CD4-positive, alpha-beta T cell (primary cell): ENCODE measurements around the gene CD300A. TPM values are rescaled to one million over a fixed set of nuclear protein-coding genes. Genes with fewer than 3 reads are reported as not detected.
A peak's percentile ranks its signal among the peaks of the same experiment; 100 is the strongest.

Source experiments
- ATAC-seq: fragments of 200-7000 bp; cut with Tn5 transposase; one replicate; pipeline ENCODE4 v1.10.0; 2022; ENCODE audit warnings: mild to moderate bottlenecking; ENCODE audit not compliant: poor library complexity
- CTCF ChIA-PET: fragments of 350-600 bp; sonication (Branson Sonifier 250); formaldehyde crosslinking; loops from one replicate; lab custom pipeline; 2021; ENCODE audit warnings: antibody characterized with exemption, inconsistent platforms; lab: Charles Lee
- POLR2A ChIA-PET: fragments of 350-600 bp; sonication (Branson Sonifier 250); formaldehyde crosslinking; loops from one replicate; lab custom pipeline; 2021; ENCODE audit warnings: antibody characterized with exemption, inconsistent platforms; lab: Charles Lee
- DNase-seq, 14 experiments: peaks; one replicate each; pipeline ENCODE4 v3.0.0-alpha.2; 2013 to 2020; ENCODE audit warnings: mixed read lengths in 2 of 14
- H3K27ac ChIP-seq, 2 donors: one replicate each; pipeline versions ENCODE4 v1.5.1 to v1.7.0; 2013; ENCODE audit warnings: low read length in 2 of 2, low read depth in 1 of 2, mild to moderate bottlenecking in 1 of 2
- H3K27me3 ChIP-seq, 2 experiments: 1 replicate in 1 of 2; 2 replicates in 1 of 2; pipeline versions ENCODE4 v1.6.1 to v1.7.0; 2013; ENCODE audit warnings: low read length in 2 of 2, control low read depth in 1 of 2, mild to moderate bottlenecking in 1 of 2, moderate library complexity in 1 of 2; ENCODE audit not compliant: insufficient read depth in 2 of 2, control insufficient read depth in 1 of 2
- H3K36me3 ChIP-seq: one replicate; pipeline ENCODE4 v1.6.1; 2013; ENCODE audit warnings: low read length, control low read depth; ENCODE audit not compliant: insufficient read depth
- H3K4me1 ChIP-seq: one replicate; pipeline ENCODE4 v1.6.1; 2013; ENCODE audit warnings: low read length, control low read depth; ENCODE audit not compliant: insufficient read depth
- H3K4me3 ChIP-seq: one replicate; pipeline ENCODE4 v1.5.1; 2013; ENCODE audit warnings: mild to moderate bottlenecking, low read length, moderate library complexity
- H3K9me3 ChIP-seq, 2 experiments: 1 replicate in 1 of 2; 2 replicates in 1 of 2; pipeline versions ENCODE4 v1.6.1 to v1.7.0; 2013; ENCODE audit warnings: low read length in 2 of 2, mild to moderate bottlenecking in 2 of 2, control low read depth in 1 of 2, moderate library complexity in 1 of 2; ENCODE audit not compliant: control insufficient read depth in 1 of 2, insufficient read depth in 1 of 2
- H3K27ac Mint-ChIP-seq: one replicate; pipeline ENCODE4 v1.8.0; 2020; ENCODE audit warnings: mixed read lengths
- H3K27me3 Mint-ChIP-seq: one replicate; pipeline ENCODE4 v1.8.0; 2021; ENCODE audit warnings: mixed read lengths
- H3K36me3 Mint-ChIP-seq: one replicate; pipeline ENCODE4 v1.8.0; 2021; ENCODE audit warnings: low read depth, mixed read lengths
- H3K4me1 Mint-ChIP-seq: one replicate; pipeline ENCODE4 v1.8.0; 2021; ENCODE audit warnings: low read depth, mixed read lengths
- H3K4me3 Mint-ChIP-seq: one replicate; pipeline ENCODE4 v1.8.0; 2020; ENCODE audit warnings: mild to moderate bottlenecking, mixed read lengths
- H3K9me3 Mint-ChIP-seq: one replicate; pipeline ENCODE4 v1.8.0; 2020; ENCODE audit warnings: mixed read lengths
- CTCF ChIP-seq: fragments of 200-600 bp; IDR thresholded peaks from one replicate; pipeline ENCODE4 v1.8.0; 2022; ENCODE audit warnings: antibody characterized with exemption, mild to moderate bottlenecking
- intact Hi-C, 2 experiments: fragments of 100-400 bp; cut with DNase I in 1 of 2; cut with micrococcal nuclease in 1 of 2; formaldehyde crosslinking; loops; one replicate each; pipeline versions ENCODE4 v1.15.1 to v1.9.0; 2023 to 2025; cut with DNase I, micrococcal nuclease
- total RNA-seq, 174 experiments: library from RNA in 2 of 174; stranded (reverse) in 2 of 174; gene quantifications; one replicate each; pipeline ENCODE4 v1.2.3 and lab custom pipeline; 2021 to 2026

CD300A gene
- total RNA-seq, 2 experiments from 2014 or later: 1.8 to 2.6 TPM

- Mint-ChIP-seq H3K27me3 (peaks cover 1% of the 10 kb centered on the region), H3K9me3 (no peaks in the 10 kb centered on the region), H3K36me3 (no peaks in the 10 kb centered on the region), H3K4me1 (peaks cover 22% of the 10 kb centered on the region), H3K4me3 (peak overlapping the region; percentile 51), H3K27ac (no peak overlapping the region)
- no peaks in the 10 kb centered on the region for H3K9me3 ChIP-seq
- no peak overlapping the region for H3K27ac ChIP-seq
- intact Hi-C loops: loop anchor here (1.0 to 5.0 kb wide), 6 partner anchors 78 to 255 kb away; partner anchors contain the start of gene RPL38 (in 2 of the 2)
- H3K27me3 ChIP-seq: peaks cover 0 to 3% of the 10 kb centered on the region in 2 experiments
- DNase-seq (no peak), ATAC-seq (no peak)
- H3K36me3 ChIP-seq: no peaks in the 10 kb centered on the region
- ChIA-PET CTCF (interaction anchor here (1.4 to 3.8 kb wide), 4 partner anchors 10 to 90 kb away, joined by 4 to 17 read pairs (median 4); partner anchors contain the start of gene GPR142), POLR2A (no interaction called here)
- H3K4me1 ChIP-seq: peaks cover 68% of the 10 kb centered on the region
- TF ChIP-seq CTCF: peak; percentile 7
- no peak overlapping the region for H3K4me3 ChIP-seq
Observed at GRCh38 chr17:74457820-74458166, 8.6 kb upstream of the CD300A start.

- no peaks in the 10 kb centered on the region for H3K9me3 Mint-ChIP-seq
- peaks cover 22% of the 10 kb centered on the region for H3K4me1 Mint-ChIP-seq
- H3K9me3 ChIP-seq: no peaks in the 10 kb centered on the region
- ChIA-PET CTCF (interaction anchor here (3.8 kb wide), 1 partner anchor 80 kb away, joined by 17 read pairs; no protein-coding TSS in a partner anchor), POLR2A (no interaction called here)
- H3K4me3 Mint-ChIP-seq: no peak overlapping the region
- TF ChIP-seq CTCF: no peak
- H3K27ac Mint-ChIP-seq: no peak overlapping the region
- no peak overlapping the region for H3K4me3 ChIP-seq
- H3K27ac ChIP-seq: no peak overlapping the region
- H3K36me3 ChIP-seq: no peaks in the 10 kb centered on the region
- no peaks in the 10 kb centered on the region for H3K36me3 Mint-ChIP-seq
- H3K27me3 Mint-ChIP-seq: no peaks in the 10 kb centered on the region
- intact Hi-C loops: loop anchor here (5.0 kb wide), 1 partner anchor 157 kb away; no protein-coding TSS in a partner anchor
- DNase-seq (no peak), ATAC-seq (no peak)
- H3K4me1 ChIP-seq: peaks cover 68% of the 10 kb centered on the region
- no peaks in the 10 kb centered on the region for H3K27me3 ChIP-seq
Observed at GRCh38 chr17:74458835-74459234, 7.6 kb upstream of the CD300A start.

GRCh38 chr17:74459622-74460021 is 6.8 kb upstream of the CD300A start:
- no peak for TF ChIP-seq CTCF
- no peak for DNase-seq
- Mint-ChIP-seq H3K27me3 (no peaks in the 10 kb centered on the region), H3K9me3 (no peaks in the 10 kb centered on the region), H3K4me3 (no peak overlapping the region), H3K4me1 (peaks cover 22% of the 10 kb centered on the region), H3K27ac (no peak overlapping the region), H3K36me3 (no peaks in the 10 kb centered on the region)
- H3K4me3 ChIP-seq: no peak overlapping the region
- H3K4me1 ChIP-seq: peaks cover 69% of the 10 kb centered on the region
- H3K27me3 ChIP-seq: no peaks in the 10 kb centered on the region
- no peaks in the 10 kb centered on the region for H3K36me3 ChIP-seq
- intact Hi-C loops: loop anchor here (5.0 kb wide), 1 partner anchor 157 kb away; no protein-coding TSS in a partner anchor
- POLR2A ChIA-PET: no interaction called here
- CTCF ChIA-PET: interaction anchor here (3.8 kb wide), 1 partner anchor 81 kb away, joined by 17 read pairs; no protein-coding TSS in a partner anchor
- no peaks in the 10 kb centered on the region for H3K9me3 ChIP-seq
- H3K27ac ChIP-seq: no peak overlapping the region
- no peak for ATAC-seq
